HCT116 (cell line): Measurements from ENCODE around the gene MAGOH. TPM values are rescaled to one million over a fixed set of nuclear protein-coding genes. Genes with fewer than 3 reads are reported as not detected.

ENCODE experiments used
- ATAC-seq: fragments of 200-7000 bp; cut with Tn5 transposase; 2 replicates; pipeline ENCODE4 v1.9.1; 2020; ENCODE audit warnings: mild to moderate bottlenecking, moderate library complexity
- BruUV-seq: library from RNA; stranded (reverse); fragments of 400-500 nt; replicated peaks from 2 replicates; lab custom pipeline; 2021; lab: Mats Ljungman, UMichigan
- CTCF ChIA-PET: fragments of 300-600 bp; sonication (Branson Sonifier 250); formaldehyde crosslinking; loops from one replicate; lab custom pipeline; 2021; ENCODE audit warnings: antibody characterized with exemption; lab: Charles Lee
- POLR2A ChIA-PET: fragments of 300-600, 350-600 bp; sonication (Branson Sonifier 250); formaldehyde crosslinking; loops from one replicate; lab custom pipeline; 2021; ENCODE audit warnings: antibody characterized with exemption; lab: Charles Lee
- RAD21 ChIA-PET, 2 experiments: fragments of 300-600 bp; sonication (Branson Sonifier 250); formaldehyde crosslinking; loops; one replicate each; lab custom pipeline; 2023; ENCODE audit warnings: low total read pairs in 2 of 2; ENCODE audit not compliant: uncharacterized antibody in 2 of 2, unreplicated experiment in 2 of 2, low non-redundant PET in 1 of 2; lab: Charles Lee
- DNase-seq: peaks from one replicate; pipeline ENCODE4 v3.0.0-alpha.2; 2010; ENCODE audit warnings: low read depth, low spot score
- H2AFZ ChIP-seq: fragments of 200-600 bp; shearing (Covaris generic), sonication (generic); 2 replicates; pipeline ENCODE4 v1.6.1; 2017; ENCODE audit warnings: low read depth, mixed run types, mixed read lengths, antibody characterized with exemption, low read length; ENCODE audit not compliant: poor library complexity, severe bottlenecking
- H3K27ac ChIP-seq: 2 replicates; pipeline ENCODE4 v1.5.1; 2012; ENCODE audit warnings: low read depth, low read length
- H3K27me3 ChIP-seq: fragments of 200-600 bp; sonication (generic); 2 replicates; pipeline ENCODE4 v1.6.1; 2016; ENCODE audit warnings: mixed run types, low read length, mixed read lengths; ENCODE audit not compliant: insufficient read depth
- H3K36me3 ChIP-seq, 2 experiments: fragments of 200-500 bp in 1 of 2; fragments of 200-600 bp in 1 of 2; sonication (Bioruptor generic) in 1 of 2; sonication (generic) in 1 of 2; 2 replicates each; pipeline versions ENCODE4 v1.5.1 to v1.6.1; 2014 to 2016; ENCODE audit warnings: low read length in 2 of 2, inconsistent platforms in 1 of 2, mixed read lengths in 1 of 2, mixed run types in 1 of 2; ENCODE audit not compliant: insufficient read depth in 2 of 2, control insufficient read depth in 1 of 2
- H3K4me1 ChIP-seq, 2 experiments: fragments of 200-600 bp in 1 of 2; sonication (generic) in 1 of 2; 2 replicates each; pipeline versions ENCODE4 v1.5.1 to v1.6.1; 2012 to 2017; ENCODE audit warnings: low read length in 2 of 2, inconsistent platforms in 1 of 2, mild to moderate bottlenecking in 1 of 2, mixed read lengths in 1 of 2, mixed run types in 1 of 2, moderate library complexity in 1 of 2; ENCODE audit not compliant: insufficient read depth in 2 of 2, control insufficient read depth in 1 of 2
- H3K4me2 ChIP-seq: fragments of 200-600 bp; sonication (generic); 2 replicates; pipeline ENCODE4 v1.6.1; 2017; ENCODE audit warnings: mixed run types, low read length, mixed read lengths
- H3K4me3 ChIP-seq, 2 experiments: fragments of 200-600 bp in 1 of 2; sonication (generic) in 1 of 2; replicated peaks in 1 of 2; 2 replicates each; pipeline ENCODE4 v1.5.1; 2011 to 2016; ENCODE audit warnings: low read length in 2 of 2, control low read depth in 1 of 2, low read depth in 1 of 2, mild to moderate bottlenecking in 1 of 2, mixed read lengths in 1 of 2, mixed run types in 1 of 2
- H3K79me2 ChIP-seq: fragments of 200-600 bp; sonication (generic); 2 replicates; pipeline ENCODE4 v1.6.1; 2017; ENCODE audit warnings: mild to moderate bottlenecking, mixed run types, low read length, moderate library complexity, mixed read lengths; ENCODE audit not compliant: insufficient read depth
- H3K9ac ChIP-seq: fragments of 200-600 bp; sonication (generic); 2 replicates; pipeline ENCODE4 v1.6.1; 2016; ENCODE audit warnings: low read length, mixed read lengths
- H3K9me2 ChIP-seq: fragments of 200-600 bp; sonication (generic), shearing (Covaris generic); 2 replicates; pipeline ENCODE4 v1.6.1; 2017; ENCODE audit warnings: mixed run types, mild to moderate bottlenecking, moderate library complexity; ENCODE audit not compliant: insufficient read depth
- H3K9me3 ChIP-seq, 2 experiments: fragments of 200-500 bp in 1 of 2; fragments of 200-600 bp in 1 of 2; sonication (Bioruptor generic) in 1 of 2; sonication (generic) in 1 of 2; 2 replicates each; pipeline ENCODE4 v1.6.1; 2014 to 2017; ENCODE audit warnings: low read length in 2 of 2, mixed read lengths in 2 of 2, inconsistent platforms in 1 of 2, low read depth in 1 of 2, mild to moderate bottlenecking in 1 of 2, mixed run types in 1 of 2, moderate library complexity in 1 of 2; ENCODE audit not compliant: control insufficient read depth in 1 of 2, insufficient read depth in 1 of 2
- H4K20me1 ChIP-seq: fragments of 200-600 bp; sonication (generic), shearing (Covaris generic); 2 replicates; pipeline ENCODE4 v1.6.1; 2017; ENCODE audit warnings: mixed run types, mild to moderate bottlenecking, moderate library complexity; ENCODE audit not compliant: insufficient read depth
- CBX3 ChIP-seq: IDR thresholded peaks from 2 replicates; pipeline ENCODE4 v1.6.1; 2012; ENCODE audit warnings: low read depth
- EGR1 ChIP-seq: IDR thresholded peaks from 2 replicates; pipeline ENCODE4 v1.6.1; 2012; ENCODE audit warnings: low read depth
- JUND ChIP-seq: IDR thresholded peaks from 2 replicates; pipeline ENCODE4 v1.6.1; 2012
- RAD21 ChIP-seq: IDR thresholded peaks from 2 replicates; pipeline ENCODE4 v1.6.1; 2012; ENCODE audit warnings: low read depth, mild to moderate bottlenecking
- REST ChIP-seq: IDR thresholded peaks from 2 replicates; pipeline ENCODE4 v1.6.1; 2012; ENCODE audit warnings: low read depth
- SRF ChIP-seq: IDR thresholded peaks from 2 replicates; pipeline ENCODE4 v1.6.1; 2012; ENCODE audit warnings: low read depth
- TCF7L2 ChIP-seq: IDR thresholded peaks from 2 replicates; pipeline ENCODE4 v1.7.0; 2011; ENCODE audit warnings: borderline replicate concordance, inconsistent platforms; ENCODE audit not compliant: insufficient read depth, insufficient read length; ENCODE audit errors: extremely low read depth
- YY1 ChIP-seq: IDR thresholded peaks from 2 replicates; pipeline ENCODE4 v1.6.1; 2011; ENCODE audit warnings: low read length, low read depth, moderate library complexity, mild to moderate bottlenecking; ENCODE audit not compliant: insufficient replicate concordance; ENCODE audit errors: extremely low read depth
- ZNF274 ChIP-seq: fragments of 200-500 bp; sonication (Bioruptor generic); IDR thresholded peaks from 2 replicates; pipeline ENCODE4 v1.6.1; 2014; ENCODE audit warnings: mild to moderate bottlenecking, low read depth, low read length, inconsistent platforms
- intact Hi-C: fragments of 100-400 bp; cut with micrococcal nuclease; formaldehyde crosslinking; loops from 2 replicates; pipeline ENCODE4 v1.10.0; 2022
- total RNA-seq: library from RNA; stranded (reverse); gene quantifications from one replicate; pipeline ENCODE4 v1.2.1, GENCODE V29; 2021; ENCODE audit not compliant: unreplicated experiment

Gene MAGOH
- total RNA-seq, 1 experiment from 2014 or later = 63.7 TPM

- Histone ChIP-seq H3K4me3 (no peak overlapping the region), H3K4me1 (peaks cover 0 to 6% of the 10 kb centered on the region in 2 experiments; a peak in 2 of 4 replicates), H3K27ac (no peak overlapping the region), H3K79me2 (no peaks in the 10 kb centered on the region), H3K9me2 (no peaks in the 10 kb centered on the region), H2AFZ (no peak overlapping the region), H4K20me1 (no peaks in the 10 kb centered on the region), H3K27me3 (no peaks in the 10 kb centered on the region), H3K9ac (no peak overlapping the region), H3K4me2 (no peak overlapping the region), H3K9me3 (no peaks in the 10 kb centered on the region), H3K36me3 (no peaks in the 10 kb centered on the region)
- no peak for DNase-seq
- POLR2A ChIA-PET = no interaction called here
- RAD21 ChIA-PET = no interaction called here
- TF ChIP-seq EGR1 (no peak), JUND (no peak), YY1 (no peak), RAD21 (no peak), TCF7L2 (no peak), CBX3 (no peak), ZNF274 (no peak), REST (no peak), SRF (no peak)
- no TSS peak for BruUV-seq
- no peak for ATAC-seq
- CTCF ChIA-PET = interaction anchor here (0.9 kb wide), 1 partner anchor 14 kb away, joined by 3 read pairs; no protein-coding TSS in a partner anchor
- intact Hi-C loops = loop anchor here (10.0 kb wide), 1 partner anchor 173 kb away; no protein-coding TSS in a partner anchor
Measured at GRCh38 chr1:53187401-53187800, 50.9 kb downstream of the MAGOH start.
